ENCODE data around the gene ZDHHC19. TPM values are rescaled to one million over a fixed set of nuclear protein-coding genes. Genes with fewer than 3 reads are reported as not detected.
A peak's percentile ranks its signal among the peaks of the same experiment; 100 is the strongest.
"Not testable (repeated sequence)": the region's sequence is repeated elsewhere in the genome, so short reads cannot be mapped to it uniquely, and the experiment has no call there.

The ZDHHC19 gene
- total RNA-seq, 2 donors from 2014 or later, result not detected

DNA sequence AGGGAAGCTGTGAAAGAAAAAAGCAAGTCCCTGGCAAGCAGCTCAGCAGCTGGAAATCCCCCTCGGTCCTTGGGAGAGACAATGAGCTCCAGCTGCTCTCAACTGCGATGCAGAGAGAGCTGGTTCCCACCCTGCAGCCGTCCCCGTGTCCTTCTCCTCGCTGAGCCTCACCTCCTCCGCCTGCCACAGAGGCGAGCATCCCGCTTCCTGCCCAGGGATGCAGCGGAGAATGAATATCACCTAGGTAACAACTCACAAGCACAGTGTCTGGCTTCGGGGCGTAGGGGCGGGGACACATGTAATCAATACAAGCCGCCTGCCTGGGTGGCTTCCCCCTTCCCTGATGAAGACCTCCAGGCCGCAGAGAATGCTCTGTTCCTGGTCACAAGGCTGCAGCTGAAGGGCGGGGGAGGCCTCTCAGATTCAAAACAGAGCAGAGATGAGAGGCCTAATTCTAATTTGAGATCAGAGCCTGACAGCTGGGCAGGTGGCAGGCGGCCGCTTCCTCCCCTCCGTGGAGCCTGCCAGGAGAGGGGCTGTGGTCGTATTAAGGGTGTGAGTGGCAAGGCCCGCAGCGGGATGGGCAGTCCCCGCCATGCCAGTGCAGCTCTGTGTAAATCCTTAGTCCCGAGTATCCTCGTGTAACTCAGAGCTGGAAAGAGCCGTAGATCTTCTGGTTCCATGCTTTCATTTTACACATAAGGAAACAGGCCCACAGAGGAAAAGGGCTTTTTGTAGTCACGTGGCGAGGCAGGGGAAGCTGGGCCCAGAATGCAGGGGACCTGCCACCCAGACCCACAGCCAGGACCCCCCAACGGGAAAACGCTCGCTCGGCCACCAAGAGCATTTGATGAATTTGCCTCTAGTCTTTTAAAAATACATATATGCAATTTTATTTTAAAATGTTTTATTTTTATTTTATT is 24.3 kb downstream of the ZDHHC19 start:
- DNase-seq (no peak), ATAC-seq (no peak)
- intact Hi-C loops (cut with DNase I, micrococcal nuclease), result no loop called here

DNA sequence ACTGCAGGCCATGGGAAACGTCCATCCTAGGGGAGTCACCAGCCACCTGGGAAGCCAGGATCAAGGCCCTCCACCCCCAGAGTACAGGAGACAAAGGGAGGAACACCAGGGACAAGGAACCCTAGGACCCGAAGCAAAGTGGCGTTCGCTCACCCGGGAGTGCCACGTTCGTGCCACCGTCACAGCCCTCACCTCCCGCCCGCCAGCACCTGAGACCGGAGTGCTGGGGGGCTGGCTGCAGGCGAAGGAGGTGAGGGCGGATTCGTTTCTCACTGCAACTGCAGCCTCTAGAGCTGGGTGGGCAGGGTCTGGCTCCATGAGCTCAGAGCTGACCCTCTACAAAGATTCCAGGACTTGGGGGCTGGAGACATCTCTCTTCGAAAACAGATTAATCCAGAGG is 26.3 kb downstream of the ZDHHC19 start:
- DNase-seq, result no peak
- ATAC-seq, result no peak
- intact Hi-C loops (cut with DNase I, micrococcal nuclease), result no loop called here

DNA sequence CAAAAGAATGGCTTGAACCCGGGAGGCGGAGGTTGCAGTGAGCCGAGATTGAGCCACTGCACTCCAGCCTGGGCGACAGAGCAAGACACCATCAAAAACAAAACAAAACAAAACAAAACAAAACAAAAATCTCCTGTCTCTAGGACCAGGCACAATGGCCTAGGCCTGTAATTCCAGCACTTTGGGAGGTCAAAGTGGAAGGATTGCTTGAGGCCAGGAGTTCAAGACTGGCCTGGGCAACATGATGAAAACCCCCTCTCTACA is 27.1 kb downstream of the ZDHHC19 start:
- DNase-seq; ATAC-seq; intact Hi-C loops (cut with DNase I, micrococcal nuclease): not testable (repeated sequence)

DNA sequence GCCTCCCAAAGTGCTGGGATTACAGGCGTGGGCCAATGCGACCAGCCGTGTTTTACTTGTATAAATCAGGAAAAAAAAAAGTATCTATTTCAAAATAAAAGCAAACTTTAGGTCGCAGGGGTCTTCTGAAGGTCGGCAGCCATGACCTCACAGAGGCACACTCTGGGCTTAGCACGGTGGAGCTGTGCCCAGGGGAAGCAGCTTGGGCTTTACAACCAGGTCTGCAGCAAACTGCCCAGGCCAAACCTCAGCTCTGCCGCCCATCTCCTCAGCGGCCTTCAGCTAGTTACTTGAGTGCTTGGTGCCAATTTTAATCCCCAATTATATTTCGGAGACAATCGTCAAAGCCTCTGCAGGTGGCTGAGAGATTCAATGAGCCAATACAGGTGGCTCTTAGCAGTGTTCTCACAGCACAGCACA is 30.1 kb downstream of the ZDHHC19 start:
- no peak for DNase-seq
- intact Hi-C loops (cut with DNase I, micrococcal nuclease), result no loop called here
- ATAC-seq, result no peak

DNA sequence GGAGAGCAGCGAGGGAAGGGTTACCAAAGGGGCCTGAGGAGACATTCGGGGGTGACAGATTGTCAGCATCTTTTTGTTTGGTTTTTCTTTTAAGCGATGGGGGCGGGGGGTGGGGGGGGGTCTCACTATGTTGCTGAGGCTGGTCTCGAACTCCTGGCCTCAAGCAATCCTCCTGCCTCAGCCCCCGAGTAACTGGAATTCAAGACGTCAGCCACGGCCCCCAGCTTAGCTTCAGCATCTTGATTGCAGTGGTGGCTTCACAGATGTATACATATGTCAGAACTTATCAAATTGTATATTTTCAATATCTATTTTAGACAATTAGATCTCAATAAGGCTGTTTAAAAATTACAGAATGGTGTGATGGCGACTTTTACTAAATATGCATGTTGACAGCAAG is 30.9 kb downstream of the ZDHHC19 start:
- DNase-seq (no peak), ATAC-seq (no peak)
- intact Hi-C loops (cut with DNase I, micrococcal nuclease), result no loop called here

DNA sequence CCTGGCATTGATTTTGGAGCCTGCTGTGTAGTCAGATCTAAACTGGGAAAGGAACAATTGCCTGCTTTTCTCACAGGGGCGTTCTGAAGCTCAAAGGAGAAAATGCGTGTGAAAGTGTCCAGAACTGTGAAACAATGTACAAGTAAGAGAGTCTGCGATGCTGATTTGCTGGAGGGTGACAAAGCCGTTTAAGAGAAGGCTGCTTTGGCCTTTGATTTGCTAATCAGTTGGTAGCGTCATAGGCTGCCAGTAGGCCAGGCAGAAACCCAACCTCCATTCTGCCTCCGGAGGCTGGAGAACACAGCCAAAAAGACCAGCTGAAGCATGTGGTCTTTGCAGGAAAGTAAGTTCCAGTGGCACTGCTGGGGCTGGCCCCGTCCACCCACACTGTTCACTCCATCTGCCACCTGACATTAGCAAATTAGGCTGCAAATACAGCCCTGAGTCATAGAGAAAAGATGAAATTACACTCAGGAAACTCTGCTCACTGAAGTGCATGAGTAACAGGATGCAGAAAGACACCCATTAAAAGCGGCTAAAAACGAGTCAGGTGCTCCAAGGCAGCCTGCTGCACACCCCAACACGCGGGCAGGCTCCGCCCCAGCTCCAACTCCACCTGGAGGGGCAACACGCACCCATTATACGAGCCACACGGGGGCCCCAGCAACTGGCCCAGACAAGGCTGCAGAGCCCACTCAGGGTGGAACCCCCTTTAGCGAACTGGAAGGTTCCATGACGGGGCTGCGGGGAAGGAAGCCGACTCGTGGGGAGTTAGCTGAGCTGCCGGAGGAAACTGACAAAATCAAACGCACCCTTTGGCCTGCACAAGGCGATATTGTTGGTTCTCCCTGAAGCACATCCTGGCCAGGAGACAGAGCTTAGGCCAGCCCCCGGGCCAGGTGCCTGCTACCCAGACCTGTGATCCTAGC is 31.6 kb downstream of the ZDHHC19 start:
- DNase-seq, result peak in 1 of 2 donors; percentile 59
- intact Hi-C loops (cut with DNase I, micrococcal nuclease), result no loop called here
- peak; percentile 17 for ATAC-seq

DNA sequence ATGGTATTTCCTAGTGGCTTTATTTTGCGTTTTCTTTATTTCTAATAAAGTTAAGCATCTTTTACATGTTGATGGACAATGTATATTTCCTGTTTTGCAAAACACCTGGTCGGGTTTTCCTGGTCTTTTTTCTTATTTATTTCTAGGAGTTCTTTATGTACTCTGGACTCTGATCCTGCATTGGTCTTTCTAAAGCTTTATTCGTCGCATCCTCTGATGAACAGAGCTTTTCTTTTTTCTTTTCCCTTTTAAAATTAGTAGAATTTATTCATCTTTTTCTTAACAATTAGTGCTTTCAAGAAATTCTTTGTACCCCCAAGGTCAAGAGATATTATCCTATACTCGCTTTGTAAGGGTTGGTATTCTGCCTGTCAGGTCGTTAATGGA is 32.2 kb downstream of the ZDHHC19 start:
- ATAC-seq (no peak), DNase-seq (no peak)

DNA sequence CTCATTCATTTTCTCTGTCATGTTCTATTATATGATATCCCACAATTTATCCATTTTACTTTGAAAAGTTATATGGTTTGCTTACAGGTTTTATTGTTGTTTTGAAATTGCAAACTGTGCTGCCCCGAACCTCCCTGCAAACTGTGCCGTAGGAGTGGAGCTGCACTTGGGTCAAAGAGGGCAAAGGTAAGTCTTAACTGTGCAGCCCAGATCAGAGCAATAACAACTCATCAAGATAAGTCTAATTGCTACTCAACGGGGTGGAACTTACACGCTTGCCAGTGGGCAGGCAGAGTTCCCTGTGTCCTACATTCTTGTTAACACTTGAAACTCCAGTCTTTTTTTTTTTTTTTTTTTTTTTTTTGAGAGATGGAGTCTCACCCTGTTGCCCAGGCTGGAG is 33.2 kb downstream of the ZDHHC19 start:
- ATAC-seq (peak; percentile 89), DNase-seq (peak in 1 of 2 donors; percentile 77)
- intact Hi-C loops (cut with DNase I, micrococcal nuclease), result no loop called here

More for the DNA sequence above, 32.2 kb downstream of the ZDHHC19 start:
- intact Hi-C loops (cut with DNase I, micrococcal nuclease), result no loop called here

DNA sequence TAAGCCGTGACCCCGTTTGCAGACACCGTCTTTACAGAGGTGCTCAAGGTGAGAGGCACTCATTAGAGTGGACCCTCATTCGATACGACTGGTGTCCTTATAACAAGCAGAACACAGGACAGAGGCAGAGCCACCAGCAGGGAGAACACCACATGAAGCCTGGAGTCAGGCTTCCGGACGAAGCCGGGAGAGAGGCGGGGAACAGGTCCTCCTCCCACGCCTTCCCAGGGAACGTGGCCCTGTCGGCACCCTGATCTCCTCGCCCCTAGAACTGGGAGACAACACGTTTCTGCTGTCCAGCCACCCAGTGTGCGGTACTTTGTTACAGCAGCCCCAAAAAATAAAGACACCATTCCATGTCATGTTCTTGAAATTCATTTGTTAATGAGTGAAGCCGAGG is 33.6 kb downstream of the ZDHHC19 start:
- peak; percentile 72 for ATAC-seq
- DNase-seq, result peak in 1 of 2 donors; percentile 54
- intact Hi-C loops (cut with DNase I, micrococcal nuclease), result no loop called here

DNA sequence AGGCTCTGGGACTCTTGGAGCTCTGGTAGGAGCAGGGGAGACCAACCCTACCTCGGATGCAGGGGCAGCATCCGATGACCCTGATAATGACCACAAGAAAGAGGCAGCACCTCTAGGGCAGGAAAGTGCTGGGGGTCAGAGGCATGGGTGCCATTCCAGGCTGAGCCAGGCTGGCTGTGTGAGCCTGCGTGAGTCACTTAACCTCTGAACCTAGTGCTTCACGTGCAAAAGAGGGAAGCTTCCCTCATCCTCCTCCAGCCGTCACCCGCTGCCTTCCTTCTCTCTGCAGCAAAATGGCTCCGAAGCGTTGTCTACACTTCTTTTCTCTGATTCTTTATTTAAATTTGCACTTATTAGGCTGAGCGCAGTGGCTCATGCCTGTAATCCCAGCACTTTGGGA is 35.5 kb downstream of the ZDHHC19 start:
- ATAC-seq, result no peak
- intact Hi-C loops (cut with DNase I, micrococcal nuclease), result no loop called here
- DNase-seq, result no peak

DNA sequence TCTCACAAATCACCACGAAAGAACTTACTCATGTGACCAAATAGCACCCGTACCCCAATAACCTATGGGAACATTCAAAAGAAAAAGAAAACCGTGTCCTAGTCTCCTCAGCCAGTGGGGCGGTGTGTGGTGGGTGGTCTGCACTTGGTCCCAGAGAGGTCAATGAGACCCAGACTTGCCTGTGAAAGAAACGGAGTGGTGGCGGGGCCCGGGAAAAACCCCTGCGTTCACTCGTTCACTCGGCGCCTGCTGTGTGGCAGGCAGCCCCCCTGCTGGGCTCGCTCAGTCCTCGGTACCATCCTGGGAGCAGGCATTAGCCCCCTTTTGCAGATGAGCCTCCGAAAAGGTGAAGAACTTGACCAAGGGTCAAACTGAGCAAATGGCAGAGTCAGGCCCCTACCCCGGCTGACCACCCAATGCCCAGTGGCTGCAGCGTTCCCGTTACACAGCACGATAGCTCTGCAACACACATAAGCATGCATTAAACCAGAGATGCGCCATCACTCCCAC is 36.0 kb downstream of the ZDHHC19 start:
- intact Hi-C loops (cut with DNase I, micrococcal nuclease), result no loop called here
- no peak for ATAC-seq
- DNase-seq, result no peak

DNA sequence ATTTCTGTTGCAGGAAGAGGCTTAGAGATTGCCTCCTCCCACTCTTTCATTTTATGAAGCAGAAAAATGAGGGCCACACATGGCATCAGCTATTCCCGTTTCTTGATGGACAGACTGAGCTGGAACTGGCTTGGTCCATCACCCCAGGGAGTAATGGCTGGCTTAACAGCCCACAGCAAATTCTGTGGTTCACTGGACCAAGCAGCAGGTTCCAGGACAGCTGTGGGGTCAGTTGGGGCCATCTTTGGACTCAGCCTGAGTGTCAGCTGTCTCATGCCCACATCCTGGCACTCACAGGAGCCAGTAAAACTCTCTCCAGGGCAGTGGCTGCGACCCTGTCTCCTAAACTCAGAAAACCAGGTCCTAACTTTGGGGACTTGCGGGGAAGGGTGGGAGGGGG is 36.5 kb downstream of the ZDHHC19 start:
- DNase-seq, result no peak
- intact Hi-C loops (cut with DNase I, micrococcal nuclease), result no loop called here
- ATAC-seq, result no peak

DNA sequence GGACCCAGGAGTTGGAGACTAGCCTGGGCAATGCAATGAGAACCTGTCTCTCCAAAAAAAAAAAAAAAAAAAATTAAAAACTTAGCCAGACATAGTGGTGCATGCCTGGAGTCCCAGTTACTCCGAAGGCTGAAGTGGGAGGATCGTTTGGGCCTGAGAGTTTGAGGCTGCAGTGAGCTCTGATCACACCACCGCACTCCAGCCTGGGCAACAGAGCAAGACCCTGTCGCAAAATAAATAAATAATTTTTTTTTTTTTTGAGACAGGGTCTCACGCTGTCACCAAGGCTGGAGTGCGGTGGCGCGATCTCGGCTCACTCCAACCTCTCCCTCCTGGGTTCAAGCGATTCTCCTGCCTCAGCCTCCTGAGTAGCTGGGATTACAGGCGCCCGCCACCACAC is 40.9 kb downstream of the ZDHHC19 start:
- ATAC-seq; DNase-seq; intact Hi-C loops (cut with DNase I, micrococcal nuclease): not testable (repeated sequence)

DNA sequence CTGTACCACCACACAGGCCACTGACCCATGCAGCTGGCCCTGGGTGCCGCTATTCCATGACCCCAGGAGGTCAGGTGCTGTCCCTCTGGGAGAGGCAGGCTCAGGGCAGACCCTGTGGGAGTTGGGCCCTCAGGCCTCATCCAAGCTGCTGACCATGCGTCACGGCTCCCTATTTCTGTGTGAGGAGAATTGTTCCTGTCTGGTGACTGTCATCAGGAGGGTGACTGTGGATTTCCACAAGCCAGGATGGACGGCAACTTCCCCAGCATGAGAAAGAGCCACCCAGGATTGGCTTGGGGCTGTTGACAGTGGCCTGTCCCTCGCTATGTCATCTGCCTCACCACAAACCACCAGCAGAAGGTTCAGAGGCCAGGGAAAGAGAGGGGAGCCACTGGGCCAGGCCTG is 41.4 kb downstream of the ZDHHC19 start:
- no peak for ATAC-seq
- no peak for DNase-seq
- intact Hi-C loops (cut with DNase I, micrococcal nuclease), result no loop called here

DNA sequence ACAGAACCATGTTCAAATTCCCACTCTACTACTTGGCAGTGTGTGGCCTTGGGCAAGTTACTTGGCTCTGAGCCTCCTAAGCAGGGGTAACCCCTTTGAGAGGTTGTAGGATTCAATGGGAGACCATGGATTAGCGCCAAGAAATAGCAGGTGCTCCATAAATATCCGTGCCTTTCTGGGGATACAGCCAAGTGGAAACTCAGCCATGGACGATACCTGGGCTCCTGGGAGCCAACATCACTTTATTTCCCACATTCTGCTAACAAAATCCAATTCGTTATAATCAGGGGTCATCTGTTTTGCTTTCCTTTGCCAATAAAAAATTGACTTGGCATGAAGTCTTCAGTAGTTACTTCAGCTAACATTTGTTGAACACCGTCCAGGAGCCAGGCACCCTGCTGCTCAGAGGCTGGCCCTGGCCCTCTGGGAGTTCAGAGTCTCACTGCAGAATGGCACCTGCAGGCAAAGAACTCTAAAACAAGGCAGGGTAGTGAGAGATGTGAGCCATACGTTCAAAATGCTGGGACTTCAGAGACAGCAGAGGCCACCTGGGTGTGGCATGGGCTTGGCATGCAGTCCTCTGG is 42.3 kb downstream of the ZDHHC19 start:
- intact Hi-C loops (cut with DNase I, micrococcal nuclease), result no loop called here
- DNase-seq (no peak), ATAC-seq (peak; percentile 59)

DNA sequence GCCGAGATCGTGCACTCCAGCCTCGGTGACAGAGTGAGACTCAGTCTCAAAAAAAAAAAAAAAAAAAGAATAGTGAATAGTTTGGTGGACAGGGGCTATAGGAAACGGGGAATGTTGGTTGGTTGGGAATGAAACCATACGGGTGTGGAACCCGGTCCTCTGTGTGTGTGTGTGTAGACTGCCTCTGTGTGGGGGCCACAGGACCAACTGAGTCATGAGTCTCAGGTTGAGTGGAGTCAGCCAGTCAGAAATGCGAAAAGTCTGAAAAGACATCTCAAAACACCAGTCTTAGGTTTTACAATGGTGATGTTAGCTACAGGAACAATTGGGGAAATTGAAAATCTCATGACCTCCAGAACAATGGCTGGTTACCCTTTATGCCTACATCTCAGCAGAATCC is 44.5 kb downstream of the ZDHHC19 start:
- DNase-seq (no peak), ATAC-seq (no peak)
- intact Hi-C loops (cut with DNase I, micrococcal nuclease), result no loop called here

DNA sequence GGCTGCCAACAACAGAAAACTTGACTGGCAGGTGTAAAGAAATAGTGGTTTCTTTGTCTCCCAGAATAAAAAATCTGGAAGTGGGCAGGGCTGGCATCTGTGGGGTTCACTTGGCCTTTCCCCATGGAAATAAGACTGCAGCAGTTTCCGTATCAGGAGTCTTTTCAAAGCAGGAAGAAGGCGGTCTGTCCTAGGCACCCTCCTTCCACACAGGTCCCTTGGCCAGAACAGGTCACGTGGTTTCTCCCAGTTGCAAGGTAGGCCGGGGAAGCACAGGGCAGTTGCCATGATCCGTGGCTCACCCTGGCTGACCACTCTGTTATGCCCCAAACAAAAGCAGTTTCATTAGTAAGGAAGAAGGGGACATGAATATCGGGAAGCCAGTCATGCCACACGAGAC is 45.4 kb downstream of the ZDHHC19 start:
- intact Hi-C loops (cut with DNase I, micrococcal nuclease), result no loop called here
- DNase-seq, result no peak
- ATAC-seq, result peak; percentile 67

DNA sequence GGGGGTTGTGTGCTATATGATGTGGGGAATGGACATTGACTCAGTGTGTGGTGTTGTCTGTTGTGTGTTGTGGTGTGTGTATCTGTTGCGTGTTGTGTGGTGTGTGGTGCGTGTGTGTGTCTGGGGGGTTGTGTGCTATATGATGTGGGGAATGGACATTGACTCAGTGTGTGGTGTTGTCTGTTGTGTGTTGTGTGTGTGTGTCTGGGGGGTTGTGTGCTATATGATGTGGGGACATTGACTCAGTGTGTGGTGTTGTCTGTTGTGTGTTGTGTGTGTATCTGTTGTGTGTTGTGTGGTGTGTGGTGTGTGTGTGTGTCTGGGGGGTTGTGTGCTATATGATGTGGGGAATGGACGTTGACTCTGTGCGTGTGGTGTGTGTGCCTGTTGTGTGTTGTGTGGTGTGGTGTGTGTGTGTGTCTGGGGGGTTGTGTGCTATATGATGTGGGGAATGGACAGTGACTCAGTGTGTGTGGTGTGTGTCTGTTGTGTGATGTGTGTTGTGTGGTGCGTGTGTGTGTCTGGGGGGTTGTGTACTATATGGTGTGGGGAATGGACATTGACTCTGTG is 46.1 kb downstream of the ZDHHC19 start:
- intact Hi-C loops (cut with DNase I, micrococcal nuclease); DNase-seq; ATAC-seq: not testable (repeated sequence)

DNA sequence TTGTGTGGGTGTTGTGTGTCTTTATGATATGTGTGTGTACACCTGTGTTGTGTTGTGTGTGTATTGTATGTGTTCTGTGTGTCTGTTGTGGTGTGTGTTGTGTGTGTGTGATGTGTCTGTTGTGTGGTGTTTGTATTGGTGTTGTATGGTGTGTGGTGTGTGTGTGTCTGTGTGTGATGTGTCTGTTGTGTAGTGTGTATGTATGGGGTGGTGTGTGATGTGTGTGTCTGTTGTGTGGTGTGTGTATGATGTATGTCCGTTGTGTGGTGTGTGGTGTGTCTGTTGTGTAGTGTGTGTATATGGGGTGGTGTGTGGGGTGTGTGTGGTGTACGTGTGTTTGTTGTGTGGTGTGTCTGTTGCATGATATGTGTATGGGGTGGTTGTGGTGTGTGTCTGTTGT is 46.6 kb downstream of the ZDHHC19 start:
- ATAC-seq (no peak), DNase-seq (no peak)
- intact Hi-C loops (cut with DNase I, micrococcal nuclease), result no loop called here
